Measurements from ENCODE around the gene ME1.

Gene ME1

DNA sequence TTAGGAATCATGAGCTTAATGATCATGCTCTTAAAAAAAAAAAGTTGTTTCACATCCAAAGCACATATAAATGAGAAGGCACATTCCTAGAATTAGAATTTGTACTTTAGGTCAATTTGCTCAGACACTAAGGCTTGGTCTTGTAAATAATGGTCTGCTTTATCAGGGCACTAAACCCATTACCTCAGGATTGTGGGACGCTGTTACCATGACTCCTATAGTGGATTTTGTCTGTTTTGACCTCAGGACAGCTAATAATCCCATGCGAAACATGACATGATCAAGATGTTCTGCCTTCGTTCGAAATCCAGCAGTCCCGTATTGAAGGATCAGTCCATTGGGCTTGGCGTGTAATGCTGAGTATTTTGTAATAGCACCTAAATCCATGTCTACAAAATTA is 240.2 kb downstream of the ME1 start:
- no peak for DNase-seq (ENCODE audit: low read depth in 3 of 3)

DNA sequence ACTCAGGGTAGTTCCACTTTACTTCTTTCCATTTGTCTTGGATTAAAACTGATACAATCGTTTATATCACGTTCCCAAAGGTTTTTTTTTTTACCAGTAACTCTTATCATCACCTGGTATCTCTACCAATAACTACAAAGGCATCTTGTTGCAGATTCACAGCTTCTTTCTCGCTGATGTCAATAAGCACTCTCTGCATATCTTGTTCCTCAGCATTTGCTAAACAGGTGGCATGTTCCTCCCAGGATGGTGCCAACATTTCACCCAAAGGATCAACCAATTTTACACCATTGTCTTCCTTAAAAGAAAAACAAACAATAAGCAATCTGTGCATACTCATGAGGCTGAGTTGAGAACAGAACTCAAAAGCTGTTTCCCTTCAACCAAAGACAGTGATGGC is 242.3 kb downstream of the ME1 start:
- DNase-seq (ENCODE audit: low read depth in 3 of 3) = no peak

DNA sequence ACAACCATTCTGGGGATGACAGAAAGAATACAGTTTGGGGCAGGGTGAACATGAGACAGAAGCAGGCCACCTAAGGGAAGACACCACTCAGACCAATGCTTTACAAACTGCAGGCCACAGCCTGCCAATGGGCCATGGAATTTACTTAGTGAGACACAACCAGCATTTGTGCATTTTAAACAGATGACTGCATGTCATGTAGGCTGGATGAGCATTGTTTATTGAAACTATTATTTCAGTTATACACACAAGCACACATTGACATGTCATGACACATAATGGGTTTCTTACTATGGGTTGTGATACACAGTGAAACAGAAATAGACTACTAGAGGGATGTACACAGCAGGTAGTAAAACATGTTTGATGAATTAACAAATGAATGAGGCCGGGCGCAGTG is 245.8 kb downstream of the ME1 start:
- DNase-seq (ENCODE audit: low read depth in 3 of 3) = no peak

DNA sequence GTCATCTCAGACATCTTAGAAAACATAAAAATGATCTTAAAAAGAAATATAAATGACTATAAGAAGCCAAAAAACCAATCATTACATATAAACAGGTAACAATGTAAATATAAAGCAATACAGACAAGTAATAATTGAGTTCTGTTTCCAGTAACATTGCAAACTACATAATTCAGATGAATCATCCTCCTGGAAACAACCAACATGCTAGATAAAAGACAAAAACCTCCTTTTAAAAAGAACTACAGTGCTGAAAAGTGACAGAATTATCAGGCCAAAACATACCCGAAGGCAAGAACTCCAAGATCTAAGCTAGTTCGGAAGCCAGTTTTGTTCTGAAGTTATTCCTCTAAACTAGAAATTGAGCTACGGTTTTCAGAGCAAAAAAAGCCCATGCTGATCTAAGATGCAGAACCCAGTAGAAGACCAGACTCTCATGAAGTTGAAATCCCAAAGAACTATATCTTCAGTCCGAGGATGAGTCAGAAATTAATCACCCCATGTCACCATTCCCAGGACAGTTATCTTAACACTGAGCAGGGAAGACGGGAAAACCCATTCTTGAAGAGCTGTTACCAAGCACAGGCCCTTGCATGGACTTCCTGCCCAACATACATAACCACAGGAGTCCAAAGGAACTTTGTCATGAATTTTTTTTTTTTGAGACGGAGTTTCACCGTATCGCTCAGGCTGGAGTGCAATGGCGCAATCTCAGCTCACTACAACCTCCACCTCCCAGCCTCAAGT is 247.6 kb downstream of the ME1 start:
- DNase-seq (ENCODE audit: low read depth in 3 of 3) = no peak

DNA sequence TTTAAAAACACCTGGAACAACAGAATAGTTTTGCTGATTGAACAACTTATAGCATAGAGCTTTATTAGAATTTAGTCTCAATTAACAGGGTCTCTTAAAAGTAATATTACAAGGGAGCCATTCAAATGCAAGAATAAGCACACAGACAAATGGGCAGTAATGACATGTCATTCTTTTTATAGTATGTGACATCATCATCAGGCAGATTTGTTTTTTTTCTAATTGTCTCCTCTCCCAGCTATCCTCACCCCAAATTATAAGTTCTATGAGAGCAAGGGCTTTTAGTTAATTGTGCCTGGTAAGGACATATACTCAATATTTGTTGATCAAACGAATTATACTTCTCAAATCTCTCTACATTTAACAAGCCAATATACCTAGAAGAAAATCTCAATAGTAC is 248.7 kb downstream of the ME1 start:
- DNase-seq (ENCODE audit: low read depth in 3 of 3) = no peak

DNA sequence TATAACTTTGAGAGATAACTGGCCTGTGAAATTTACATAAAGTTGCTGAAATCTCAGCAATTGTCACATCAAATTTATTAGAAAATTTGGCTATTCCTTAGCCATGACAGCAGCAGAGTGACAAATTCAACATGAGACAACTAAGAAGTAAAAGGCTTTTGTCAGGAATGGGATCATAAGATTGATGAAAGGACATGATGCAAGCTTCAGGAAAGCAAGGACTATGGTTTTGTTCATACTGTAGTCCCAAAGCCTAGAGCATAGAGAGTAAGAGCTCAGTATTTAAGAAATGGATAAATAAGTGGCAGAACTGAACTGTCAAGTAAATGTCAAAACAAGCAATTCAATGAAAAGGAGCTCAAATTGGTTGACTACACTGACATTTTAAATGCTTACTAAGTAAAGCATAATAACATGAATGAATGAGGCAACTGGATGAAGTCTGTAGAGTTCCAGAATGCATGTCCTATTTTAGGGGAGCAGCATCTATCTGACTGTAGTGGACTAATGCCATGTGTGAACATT is 250.4 kb downstream of the ME1 start:
- DNase-seq (ENCODE audit: low read depth in 3 of 3) = no peak

DNA sequence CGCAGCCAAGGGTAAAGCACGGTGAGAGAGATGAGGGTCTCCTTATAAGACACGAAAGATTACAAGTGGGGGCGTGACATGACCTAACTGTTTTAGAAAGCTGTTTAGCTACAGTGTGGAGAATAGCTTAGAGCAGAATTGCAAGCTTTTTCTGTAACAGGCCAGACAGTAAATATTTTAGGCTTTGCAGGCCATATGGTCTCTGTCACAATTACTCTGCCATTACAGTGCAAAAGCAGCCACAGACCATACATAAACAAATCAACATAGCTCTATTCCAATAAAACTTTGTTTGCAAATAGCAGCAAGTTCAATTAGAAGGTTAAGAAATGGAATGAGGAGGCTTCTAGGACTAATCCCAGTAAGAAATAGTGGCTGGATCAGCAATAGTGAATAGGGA is 254.6 kb downstream of the ME1 start:
- DNase-seq (ENCODE audit: low read depth in 3 of 3) = no peak

DNA sequence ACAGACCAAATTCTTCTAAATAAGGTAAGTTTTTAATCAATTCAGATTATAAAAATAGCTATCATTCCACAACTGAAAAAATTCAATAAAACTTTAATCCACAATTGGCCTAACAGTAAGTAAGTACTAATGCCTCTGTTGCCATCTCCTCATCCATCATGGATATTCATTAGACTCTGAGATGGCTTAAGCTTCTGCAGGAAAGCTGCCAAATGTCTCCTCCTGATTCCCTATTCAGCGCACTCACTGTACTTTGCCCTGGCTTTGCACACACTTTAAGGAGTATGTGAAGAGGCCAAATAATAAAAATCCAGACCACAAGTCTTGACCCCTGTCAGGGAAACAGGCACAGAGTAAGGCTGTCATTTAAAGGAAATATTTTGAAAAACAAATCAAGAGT is 261.3 kb downstream of the ME1 start:
- no peak for DNase-seq (ENCODE audit: low read depth in 3 of 3)

DNA sequence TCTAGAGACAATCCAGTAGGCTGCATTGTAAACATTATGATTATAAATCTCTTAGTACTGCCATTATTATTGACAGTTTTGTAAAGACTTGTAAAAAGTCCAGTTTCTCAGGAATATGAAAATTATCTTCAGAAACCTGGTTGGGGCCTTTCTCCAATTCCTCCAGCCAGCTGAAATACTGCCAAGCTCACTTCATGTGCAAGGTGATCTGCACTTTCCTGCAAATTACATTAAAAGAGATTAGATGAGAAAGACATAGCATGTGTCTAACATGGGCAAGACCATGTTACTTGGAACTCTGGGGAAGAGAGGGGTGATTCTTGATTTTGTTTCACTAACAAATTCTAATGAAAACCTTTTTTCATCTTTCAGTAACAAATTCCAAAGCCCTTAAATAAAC is 261.7 kb downstream of the ME1 start:
- DNase-seq (ENCODE audit: low read depth in 3 of 3) = no peak

DNA sequence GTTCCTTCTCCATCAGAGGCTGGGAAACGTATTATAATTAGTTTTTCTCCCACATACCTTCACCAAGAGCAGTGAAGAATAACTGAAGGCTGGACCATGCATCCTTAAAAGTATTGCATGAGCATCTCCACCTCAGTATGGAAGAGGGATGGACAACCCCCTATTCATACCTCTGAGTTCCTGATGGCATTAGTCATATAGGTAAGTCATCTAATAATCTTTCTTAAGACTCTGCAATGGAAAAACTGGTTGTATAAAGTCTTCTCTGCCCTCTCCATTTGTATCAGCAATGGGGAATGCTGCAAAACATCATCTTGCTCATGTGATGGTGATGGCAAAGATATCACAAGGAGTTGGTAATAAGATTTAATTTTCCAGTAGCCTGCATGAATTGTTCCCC is 262.3 kb downstream of the ME1 start:
- no peak for DNase-seq (ENCODE audit: low read depth in 3 of 3)

DNA sequence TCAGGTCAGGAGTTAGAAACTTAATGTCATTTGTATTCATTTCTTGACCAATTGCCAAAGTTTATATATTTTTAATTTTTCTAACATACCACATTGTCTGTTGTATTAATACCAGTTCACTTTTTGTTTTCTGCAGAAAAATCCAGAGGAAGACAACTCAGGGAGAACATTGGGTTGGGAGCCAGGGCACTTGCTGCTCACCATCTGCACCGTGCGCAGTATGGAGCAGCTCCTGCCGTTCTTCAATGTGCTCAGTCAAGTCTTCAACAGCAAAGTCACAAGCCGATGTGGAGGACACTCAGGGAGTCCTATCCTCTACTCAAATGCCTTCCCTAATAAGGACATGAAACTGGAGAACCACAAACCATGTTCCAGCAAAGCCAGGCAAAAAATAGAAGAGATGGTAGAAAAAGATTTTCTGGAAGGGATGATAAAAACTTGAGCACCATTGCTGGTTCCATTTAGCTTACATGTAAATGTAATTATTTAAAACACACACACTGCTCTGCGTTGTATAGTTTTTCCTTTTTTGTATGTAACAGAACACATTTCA is 263.0 kb downstream of the ME1 start:
- DNase-seq (ENCODE audit: low read depth in 3 of 3) = no peak

All from stimulated activated CD4-positive, alpha-beta T cell treated with anti-CD3 and anti-CD28 coated beads, TNF-alpha, amount 100 ng/mL, for 24 hours (primary cell).